Kidney (tissue), 14 donors: ENCODE data around the gene NDUFB4. TPM values are rescaled to one million over a fixed set of nuclear protein-coding genes. Genes with fewer than 3 reads are reported as not detected.

Experiments used
- DNase-seq, 5 donors: peaks; one replicate each; pipeline ENCODE4 v3.0.0-alpha.2; 2013 to 2020
- FAIRE-seq: peaks from 2 replicates; lab custom pipeline; 2012; peaks lifted over from hg19 to GRCh38; lab: Jason Lieb, UNC
- H3K27ac ChIP-seq, 2 donors: one replicate each; pipeline ENCODE4 v1.7.0; 2013; ENCODE audit warnings: low read depth in 2 of 2, low read length in 2 of 2, inconsistent platforms in 1 of 2
- H3K27me3 ChIP-seq: one replicate; pipeline ENCODE4 v1.7.1; 2013; ENCODE audit warnings: low read length, inconsistent platforms; ENCODE audit not compliant: control insufficient read depth, insufficient read depth
- H3K36me3 ChIP-seq, 3 donors: one replicate each; pipeline versions ENCODE4 v1.7.0 to v1.7.1; 2013; ENCODE audit warnings: low read length in 3 of 3, control low read depth in 1 of 3, inconsistent platforms in 1 of 3; ENCODE audit not compliant: insufficient read depth in 3 of 3, control insufficient read depth in 2 of 3
- H3K4me1 ChIP-seq, 3 donors: one replicate each; pipeline versions ENCODE4 v1.7.0 to v1.7.1; 2013; ENCODE audit warnings: low read length in 3 of 3, inconsistent platforms in 1 of 3, low read depth in 1 of 3; ENCODE audit not compliant: control insufficient read depth in 2 of 3, insufficient read depth in 2 of 3
- H3K4me3 ChIP-seq, 3 donors: one replicate each; pipeline versions ENCODE4 v1.7.0 to v1.8.1; 2013; ENCODE audit warnings: low read length in 3 of 3, control low read depth in 1 of 3, inconsistent platforms in 1 of 3
- H3K9ac ChIP-seq, 3 donors: one replicate each; pipeline versions ENCODE4 v1.7.0 to v1.7.1; 2013; ENCODE audit warnings: low read length in 3 of 3, control low read depth in 1 of 3, inconsistent platforms in 1 of 3
- H3K9me3 ChIP-seq, 3 donors: one replicate each; pipeline versions ENCODE4 v1.7.0 to v1.7.1; 2013; ENCODE audit warnings: low read length in 3 of 3, control low read depth in 1 of 3, inconsistent platforms in 1 of 3; ENCODE audit not compliant: control insufficient read depth in 2 of 3, insufficient read depth in 1 of 3
- CTCF ChIP-seq: IDR thresholded peaks from 3 replicates; pipeline ENCODE4 v1.5.1; 2012; ENCODE audit warnings: mild to moderate bottlenecking, moderate library complexity, borderline replicate concordance; ENCODE audit not compliant: insufficient read depth; ENCODE audit errors: extremely low read depth
- intact Hi-C: fragments of 100-400 bp; cut with DNase I; formaldehyde crosslinking; loops from one replicate; pipeline ENCODE4 v1.11.1; 2022
- polyA plus RNA-seq: library from polyadenylated mRNA; stranded (reverse); fragments of 350-450 nt; fragmentation: Illumina TruSeq; extraction: RNeasy Lipid Tissue Mini Kit (QIAGEN cat#74804); gene quantifications from one replicate; pipeline ENCODE4 v1.2.3, GENCODE V29; 2014; ENCODE audit warnings: low read depth, low replicate concordance; ENCODE audit not compliant: insufficient read depth
- total RNA-seq: library from RNA; stranded (reverse); fragmentation: NEBNext Ultra II Directional; extraction: Animal tissue kit (Norgen Biotek cat#: 25700); gene quantifications from one replicate; pipeline ENCODE4 v1.2.1, GENCODE V29; 2021
- donor health status: control.
- donor health status: control.
- donor health status: control.
- donor health status: control.
- donor health status: control.
- donor health status: DM: yes; HTN: yes; CAD: no.
- donor health status: Normal renal cell carcinoma (clear cell type).

NDUFB4 gene
- total and polyA plus RNA-seq, 2 donors from 2014 or later = 109 to 457 TPM

- Histone ChIP-seq H3K27ac (peak overlapping the region in 1 of 2 donors; percentile 44), H3K36me3 (peaks cover 0 to 32% (median 0%) of the 10 kb centered on the region in 3 donors), H3K27me3 (no peaks in the 10 kb centered on the region), H3K9ac (no peak overlapping the region), H3K4me1 (peaks cover 0 to 9% (median 6%) of the 10 kb centered on the region in 3 donors), H3K9me3 (no peaks in the 10 kb centered on the region), H3K4me3 (no peak overlapping the region)
- TF ChIP-seq CTCF = no peak
- intact Hi-C loops = no loop called here
- FAIRE-seq (no peak), DNase-seq (peak in 1 of 5 donors; percentile 29)
Observed at GRCh38 chr3:120645083-120645845, 49.1 kb downstream of the NDUFB4 start.

DNA sequence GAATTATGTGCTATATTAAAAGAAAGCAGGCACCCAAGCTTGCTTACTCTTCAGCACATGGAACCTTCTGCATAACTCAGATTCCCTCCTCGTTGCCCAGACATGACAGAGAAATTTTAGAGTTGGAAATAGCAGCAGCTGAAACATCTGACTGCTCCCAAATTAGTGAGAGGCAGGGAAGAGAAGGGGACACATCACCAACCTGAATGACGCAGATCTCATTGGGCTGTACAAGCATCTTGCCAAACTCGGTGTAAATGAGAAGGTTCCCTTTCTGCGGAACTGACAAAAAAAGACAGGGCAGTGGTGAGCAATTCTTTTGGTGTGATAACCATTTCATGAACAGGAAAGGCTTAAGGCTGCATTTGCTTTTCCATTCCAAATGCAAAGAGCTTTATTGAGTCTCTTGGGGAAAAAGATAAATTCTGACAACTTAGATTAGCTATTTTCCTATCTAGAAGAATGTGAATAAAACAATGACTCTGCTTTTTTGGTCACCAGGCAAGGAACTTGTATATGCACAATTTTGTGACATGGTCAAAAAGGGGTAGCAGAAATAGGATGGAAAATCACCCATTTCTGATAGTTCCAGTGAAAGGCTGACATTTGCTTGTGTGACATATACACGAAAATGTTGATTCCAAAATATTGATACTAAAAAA is 50.8 kb downstream of the NDUFB4 start:
- intact Hi-C loops = no loop called here
- H3K4me3 ChIP-seq = no peak overlapping the region
- H3K4me1 ChIP-seq = peaks cover 0 to 13% (median 6%) of the 10 kb centered on the region in 3 donors
- DNase-seq (no peak), FAIRE-seq (no peak)
- no peak for TF ChIP-seq CTCF
- peaks cover 0 to 36% (median 0%) of the 10 kb centered on the region in 3 donors for H3K36me3 ChIP-seq
- no peaks in the 10 kb centered on the region for H3K9me3 ChIP-seq
- no peak overlapping the region for H3K9ac ChIP-seq
- H3K27ac ChIP-seq = no peak overlapping the region
- H3K27me3 ChIP-seq = no peaks in the 10 kb centered on the region

DNA sequence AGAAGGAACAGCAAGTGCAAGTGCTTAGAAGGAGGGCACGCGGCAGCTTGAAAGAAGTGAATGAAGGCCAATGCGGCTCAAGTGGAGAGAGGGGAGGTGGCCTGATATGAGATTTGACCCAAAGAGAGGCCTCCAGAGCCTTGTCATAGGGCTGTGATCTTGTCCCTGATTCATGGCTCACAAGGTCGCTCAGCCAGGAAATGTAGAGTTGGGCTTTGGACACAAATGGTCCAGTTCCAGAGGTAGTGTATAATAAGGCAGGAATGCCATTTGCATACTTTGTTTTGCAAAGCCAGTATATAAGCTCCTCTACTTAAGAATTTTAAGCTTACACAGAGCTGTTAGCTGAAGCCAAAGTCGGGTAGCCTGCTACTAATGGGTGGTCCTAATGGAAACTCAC is 52.2 kb downstream of the NDUFB4 start:
- intact Hi-C loops = no loop called here
- Histone ChIP-seq H3K4me1 (peaks cover 0 to 13% (median 3%) of the 10 kb centered on the region in 3 donors), H3K27me3 (no peaks in the 10 kb centered on the region), H3K27ac (no peak overlapping the region), H3K9ac (no peak overlapping the region), H3K4me3 (no peak overlapping the region), H3K9me3 (no peaks in the 10 kb centered on the region), H3K36me3 (peaks cover 0 to 36% (median 0%) of the 10 kb centered on the region in 3 donors)
- FAIRE-seq (no peak), DNase-seq (no peak)
- TF ChIP-seq CTCF = no peak
